Endodermal cell (in vitro differentiated cells): ENCODE measurements around the gene CPM. TPM values are rescaled to one million over a fixed set of nuclear protein-coding genes. Genes with fewer than 3 reads are reported as not detected.

Experiments
- DNase-seq: peaks from one replicate; pipeline ENCODE4 v3.0.0-alpha.2; 2017
- H3K27ac ChIP-seq: 2 replicates; pipeline ENCODE4 v1.5.1; 2013; ENCODE audit warnings: mild to moderate bottlenecking, low read depth, low read length, moderate library complexity
- H3K27me3 ChIP-seq: 2 replicates; pipeline ENCODE4 v1.6.1; 2013; ENCODE audit warnings: mild to moderate bottlenecking, low read length, moderate library complexity; ENCODE audit not compliant: insufficient read depth, control insufficient read depth, poor library complexity, severe bottlenecking
- H3K36me3 ChIP-seq: 2 replicates; pipeline ENCODE4 v1.7.0; 2013; ENCODE audit warnings: mild to moderate bottlenecking, low read length, moderate library complexity; ENCODE audit not compliant: control insufficient read depth, insufficient read depth
- H3K4me1 ChIP-seq: one replicate; pipeline ENCODE4 v1.7.0; 2013; ENCODE audit warnings: low read length; ENCODE audit not compliant: control insufficient read depth, insufficient read depth
- H3K4me3 ChIP-seq: 2 replicates; pipeline ENCODE4 v1.5.1; 2013; ENCODE audit warnings: mild to moderate bottlenecking, low read length, moderate library complexity
- H3K9ac ChIP-seq: 2 replicates; pipeline ENCODE4 v1.6.1; 2013; ENCODE audit warnings: mild to moderate bottlenecking, low read length, moderate library complexity; ENCODE audit not compliant: poor library complexity, severe bottlenecking; ENCODE audit errors: extremely low read depth
- H3K9me3 ChIP-seq: 2 replicates; pipeline ENCODE4 v1.6.1; 2013; ENCODE audit warnings: mild to moderate bottlenecking, low read length, moderate library complexity; ENCODE audit not compliant: control insufficient read depth
- H3K27ac Mint-ChIP-seq: 2 replicates; pipeline ENCODE4 v1.8.0; 2020; ENCODE audit warnings: mixed read lengths
- H3K27me3 Mint-ChIP-seq: 2 replicates; pipeline ENCODE4 v1.8.0; 2021; ENCODE audit warnings: mild to moderate bottlenecking, mixed read lengths; ENCODE audit not compliant: insufficient read depth
- H3K36me3 Mint-ChIP-seq: 2 replicates; pipeline ENCODE4 v1.8.0; 2020; ENCODE audit warnings: low read depth, mixed read lengths
- H3K4me1 Mint-ChIP-seq: 2 replicates; pipeline ENCODE4 v1.8.0; 2020; ENCODE audit warnings: mixed read lengths
- H3K4me3 Mint-ChIP-seq: 2 replicates; pipeline ENCODE4 v1.8.0; 2020; ENCODE audit warnings: mild to moderate bottlenecking, moderate library complexity, mixed read lengths
- H3K9me3 Mint-ChIP-seq: 2 replicates; pipeline ENCODE4 v1.8.0; 2020; ENCODE audit warnings: mild to moderate bottlenecking, mixed read lengths
- CTCF ChIP-seq: fragments of 200-600 bp; sonication (generic); conservative IDR thresholded peaks from 2 replicates; pipeline ENCODE4 v1.5.0; 2021; ENCODE audit warnings: antibody characterized with exemption, mild to moderate bottlenecking
- WGBS, 2 experiments: methylation state at CpG; one replicate each; pipeline versions ENCODE4 v1.1.5 to v1.1.7; 2013; ENCODE audit warnings: missing lambda C conversion rate in 2 of 2, mixed read lengths in 1 of 2; ENCODE audit not compliant: insufficient coverage in 1 of 2, insufficient read length in 1 of 2; 5-methylcytosine and 5-hydroxymethylcytosine counted together
- total RNA-seq, 2 donors: library from RNA; stranded (reverse); fragmentation: NEBNext Ultra II Directional in 1 of 2; extraction: Animal tissue kit (Norgen Biotek cat#: 25700) in 1 of 2; gene quantifications; 2 replicates in 1 of 2; 3 replicates in 1 of 2; pipeline ENCODE4 v1.2.1, GENCODE V29; 2021

CPM gene
- total RNA-seq, 2 donors from 2014 or later = 0.80 to 0.86 TPM

- no peak overlapping the region for H3K27ac Mint-ChIP-seq
These were observed 65.4 kb downstream of the CPM start for GRCh38 chr12:68867606-68868005.

GRCh38 chr12:68866950-68867349 is 66.0 kb downstream of the CPM start:
- Mint-ChIP-seq H3K4me1 (no peaks in the 10 kb centered on the region), H3K27ac (no peak overlapping the region), H3K27me3 (no peaks in the 10 kb centered on the region), H3K36me3 (no peaks in the 10 kb centered on the region), H3K4me3 (no peak overlapping the region), H3K9me3 (no peaks in the 10 kb centered on the region)
- H3K36me3 ChIP-seq = no peaks in the 10 kb centered on the region
- no peak overlapping the region for H3K9ac ChIP-seq
- H3K27me3 ChIP-seq = no peaks in the 10 kb centered on the region
- DNase-seq = no peak
- 81 to 93% methylated on average over 3 to 5 of the region's 6 CpGs for WGBS, 2 experiments
- H3K27ac ChIP-seq = no peak overlapping the region
- TF ChIP-seq CTCF = no peak
- no peak overlapping the region for H3K4me3 ChIP-seq
- H3K9me3 ChIP-seq = no peaks in the 10 kb centered on the region
- no peaks in the 10 kb centered on the region for H3K4me1 ChIP-seq

More at GRCh38 chr12:68867606-68868005, 65.4 kb downstream of the CPM start:
- Histone ChIP-seq H3K27ac (no peak overlapping the region), H3K9me3 (no peaks in the 10 kb centered on the region), H3K9ac (no peak overlapping the region), H3K36me3 (no peaks in the 10 kb centered on the region), H3K27me3 (no peaks in the 10 kb centered on the region), H3K4me1 (no peaks in the 10 kb centered on the region), H3K4me3 (no peak overlapping the region)
- TF ChIP-seq CTCF = no peak
- no peaks in the 10 kb centered on the region for H3K9me3 Mint-ChIP-seq
- peak; percentile 86 for DNase-seq
- 63 to 71% methylated on average over 3 to 5 of the region's 5 CpGs for WGBS, 2 experiments
- no peaks in the 10 kb centered on the region for H3K36me3 Mint-ChIP-seq
- H3K27me3 Mint-ChIP-seq = no peaks in the 10 kb centered on the region
- H3K4me3 Mint-ChIP-seq = no peak overlapping the region
- H3K4me1 Mint-ChIP-seq = no peaks in the 10 kb centered on the region

- WGBS, 2 experiments = 93 to 94% methylated on average over 8 to 9 of the region's 9 CpGs
- H3K27ac Mint-ChIP-seq = no peak overlapping the region
- no peak for DNase-seq
- H3K36me3 Mint-ChIP-seq = no peaks in the 10 kb centered on the region
- no peaks in the 10 kb centered on the region for H3K9me3 Mint-ChIP-seq
- Histone ChIP-seq H3K36me3 (no peaks in the 10 kb centered on the region), H3K27ac (no peak overlapping the region), H3K4me3 (no peak overlapping the region), H3K4me1 (no peaks in the 10 kb centered on the region), H3K9me3 (no peaks in the 10 kb centered on the region), H3K27me3 (no peaks in the 10 kb centered on the region), H3K9ac (no peak overlapping the region)
- no peak overlapping the region for H3K4me3 Mint-ChIP-seq
- TF ChIP-seq CTCF = no peak
- no peaks in the 10 kb centered on the region for H3K4me1 Mint-ChIP-seq
- H3K27me3 Mint-ChIP-seq = no peaks in the 10 kb centered on the region
These were observed 67.4 kb downstream of the CPM start for GRCh38 chr12:68865399-68866164.
